CD4-positive, alpha-beta T cell treated with Interleukin-15 for 4 hours (primary cell): Measurements from ENCODE around the gene PIF1.
A peak's percentile ranks its signal among the peaks of the same experiment; 100 is the strongest.

Experiments used
- DNase-seq: peaks from one replicate; pipeline ENCODE4 v3.0.0-alpha.2; 2020; ENCODE audit warnings: low spot score

Gene PIF1

GRCh38 chr15:64825431-64826294, at the start of gene PIF1:
PIF1 (minus strand) TSS chr15:64825647; CDS start chr15:64824335, 1,312 bp downstream.
- DNase-seq: peak; percentile 95

DNA sequence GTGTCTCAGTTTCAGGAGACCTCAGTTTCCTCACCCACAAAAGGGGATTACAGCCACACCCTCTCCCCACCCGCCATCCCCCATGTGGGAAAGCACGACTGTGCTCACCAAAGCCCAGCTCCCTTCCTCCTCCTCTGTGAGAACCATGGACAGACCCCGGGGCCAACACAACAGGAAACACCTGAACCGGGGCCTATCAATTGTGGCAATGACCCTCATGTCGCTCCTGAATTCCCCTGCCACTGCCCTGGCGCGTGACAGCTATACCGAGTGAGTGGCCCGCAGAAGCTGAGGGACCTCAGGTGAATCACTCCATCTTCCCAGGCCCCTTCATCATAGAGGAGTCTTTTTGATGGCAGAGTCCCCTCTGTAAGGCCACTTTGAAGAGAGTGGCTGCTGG, 44.9 kb upstream of the PIF1 start:
- DNase-seq: no peak

DNA sequence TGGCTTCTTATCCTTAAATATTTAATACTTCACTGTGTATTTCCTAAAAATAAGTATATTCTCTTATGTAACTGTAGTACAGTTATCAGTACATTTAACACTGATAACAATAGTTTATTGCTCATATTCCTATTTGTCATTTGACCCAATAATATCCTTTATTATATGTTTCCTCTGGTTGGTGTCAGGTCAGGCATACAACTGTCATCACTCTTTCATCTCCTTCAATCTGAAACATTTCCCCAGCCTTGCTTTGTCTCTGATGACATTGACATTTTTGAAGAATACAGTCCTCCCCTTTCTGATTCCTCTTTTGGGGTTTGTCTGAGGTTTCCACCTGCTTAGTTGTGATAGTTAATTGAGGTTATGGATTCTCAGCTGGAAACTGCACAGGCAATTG, 44.1 kb upstream of the PIF1 start:
- no peak for DNase-seq

- DNase-seq: no peak
Observed at GRCh38 chr15:64865998-64866520, 40.6 kb upstream of the PIF1 start.

- no peak for DNase-seq
Observed at GRCh38 chr15:64865126-64865997, 39.9 kb upstream of the PIF1 start.

GRCh38 chr15:64864068-64864467, 38.6 kb upstream of the PIF1 start:
- no peak for DNase-seq

DNA sequence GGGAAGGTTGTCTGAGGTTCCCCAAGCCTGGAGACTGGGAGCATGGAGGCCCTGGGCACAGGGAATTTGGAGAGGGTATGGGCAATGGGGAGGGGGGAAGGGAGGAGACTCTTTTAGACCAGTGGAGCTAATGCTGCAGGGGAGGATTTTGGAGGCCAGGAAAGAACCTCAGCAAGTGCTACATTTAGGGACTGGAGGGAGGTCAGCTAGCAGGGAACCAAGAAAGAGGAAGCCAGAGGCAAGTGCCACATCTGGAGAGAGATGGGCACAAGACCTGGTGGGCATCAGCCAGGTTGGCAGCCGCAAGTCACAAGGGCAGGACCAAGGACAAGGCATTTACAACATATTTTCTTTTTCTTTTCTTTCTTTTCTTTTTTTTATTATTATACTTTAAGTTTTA, 37.0 kb upstream of the PIF1 start:
- DNase-seq: no peak

DNA sequence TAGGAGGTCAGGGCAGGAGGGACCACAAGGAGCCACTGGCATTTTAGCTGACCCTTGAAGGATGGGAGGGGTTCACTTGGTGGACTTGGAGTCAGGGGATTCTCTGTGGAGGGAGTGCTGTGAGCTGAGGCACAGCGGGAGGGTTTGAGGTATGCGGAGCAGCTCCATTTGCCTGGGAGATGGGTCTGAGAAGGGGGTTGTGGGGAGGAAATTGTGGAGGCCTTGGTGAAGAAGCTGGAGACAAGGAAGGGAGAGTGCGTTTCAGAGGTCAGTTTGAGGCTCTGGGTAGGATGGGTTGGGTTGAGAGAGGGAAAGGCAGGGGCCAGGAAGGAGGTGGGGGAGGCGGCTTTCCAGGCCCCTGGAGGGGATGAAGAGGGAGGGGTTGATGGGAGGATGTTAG, 36.5 kb upstream of the PIF1 start:
- no peak for DNase-seq

- DNase-seq: no peak
Observed at GRCh38 chr15:64861331-64861730, 35.9 kb upstream of the PIF1 start.

GRCh38 chr15:64859226-64859625, 33.8 kb upstream of the PIF1 start:
- no peak for DNase-seq

GRCh38 chr15:64858021-64858575, 32.7 kb upstream of the PIF1 start:
- no peak for DNase-seq

DNA sequence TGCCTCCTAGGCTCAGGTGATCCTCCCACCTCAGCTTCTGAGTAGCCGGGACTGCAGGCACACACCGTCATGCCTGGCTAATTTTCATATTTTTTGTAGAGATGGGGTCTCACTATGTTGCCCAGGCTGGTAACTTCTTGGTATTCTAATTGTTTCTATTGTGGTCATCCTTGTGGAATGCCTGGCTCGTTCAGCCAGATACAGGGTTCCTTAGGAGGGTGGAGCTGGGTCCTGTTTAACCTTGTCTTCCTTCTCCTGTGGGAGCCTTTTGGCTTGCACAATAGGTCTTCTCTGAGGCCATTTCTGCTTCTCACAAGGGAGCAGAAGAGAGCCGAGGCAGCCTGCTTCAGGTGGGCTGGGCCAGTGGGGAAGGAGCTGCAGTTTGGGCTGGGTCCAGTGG, 32.0 kb upstream of the PIF1 start:
- no peak for DNase-seq

DNA sequence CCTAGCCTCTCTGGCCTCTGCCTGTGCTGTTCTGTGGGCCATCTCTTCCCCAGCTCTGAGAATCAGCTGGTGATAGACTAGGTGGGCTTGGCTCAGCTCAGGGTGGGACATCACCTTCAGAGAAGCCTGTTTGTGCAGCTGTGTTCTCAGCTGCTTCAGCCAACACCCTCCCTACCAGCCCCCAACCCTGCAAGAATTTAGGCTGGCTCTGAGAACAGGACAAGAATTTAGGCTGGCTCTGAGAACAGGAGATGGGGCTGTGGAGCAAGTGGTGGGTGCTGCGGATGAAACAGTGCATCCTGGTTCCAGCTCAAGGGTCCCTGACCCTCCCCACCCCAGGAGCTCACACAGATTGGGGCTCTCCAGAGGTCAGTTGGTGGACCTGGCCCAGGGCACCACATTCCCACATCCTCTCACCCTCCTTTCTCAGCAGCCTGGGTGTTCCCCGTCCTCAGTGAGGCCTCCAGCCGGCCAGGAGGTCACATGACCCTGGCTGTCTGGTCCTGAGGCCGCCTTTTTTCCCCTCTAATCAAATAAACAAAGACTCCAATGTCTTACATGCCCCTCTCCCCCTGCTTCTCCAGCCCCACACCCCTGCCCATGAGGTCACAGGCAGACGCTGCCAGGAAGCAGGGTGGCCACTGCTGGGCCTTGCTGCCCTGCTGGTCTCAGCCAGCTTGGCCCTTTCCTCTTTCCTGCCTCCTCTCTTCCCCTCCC, 31.1 kb upstream of the PIF1 start:
- DNase-seq: no peak

- no peak for DNase-seq
Observed at GRCh38 chr15:64855205-64855975, 29.9 kb upstream of the PIF1 start.

DNA sequence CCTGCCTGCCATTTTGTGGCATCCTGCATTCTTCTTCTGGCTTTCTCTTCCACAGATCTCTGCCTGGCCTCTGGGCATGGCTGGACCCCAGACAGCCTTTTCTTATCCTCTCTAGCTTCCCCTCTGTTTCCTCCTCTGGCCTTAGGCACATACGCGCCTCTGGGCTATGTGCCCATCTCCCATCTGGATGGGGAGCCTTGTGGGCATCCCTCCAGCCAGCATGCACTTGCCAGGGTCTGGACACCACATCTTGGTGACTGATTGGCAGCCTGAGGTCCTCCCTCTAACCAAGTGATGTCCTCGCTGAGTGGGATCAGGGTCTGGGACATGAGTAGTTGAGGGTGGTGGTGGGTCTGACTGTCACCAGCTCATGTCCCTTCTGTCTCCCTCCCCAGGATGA, 29.1 kb upstream of the PIF1 start:
- DNase-seq: no peak

DNA sequence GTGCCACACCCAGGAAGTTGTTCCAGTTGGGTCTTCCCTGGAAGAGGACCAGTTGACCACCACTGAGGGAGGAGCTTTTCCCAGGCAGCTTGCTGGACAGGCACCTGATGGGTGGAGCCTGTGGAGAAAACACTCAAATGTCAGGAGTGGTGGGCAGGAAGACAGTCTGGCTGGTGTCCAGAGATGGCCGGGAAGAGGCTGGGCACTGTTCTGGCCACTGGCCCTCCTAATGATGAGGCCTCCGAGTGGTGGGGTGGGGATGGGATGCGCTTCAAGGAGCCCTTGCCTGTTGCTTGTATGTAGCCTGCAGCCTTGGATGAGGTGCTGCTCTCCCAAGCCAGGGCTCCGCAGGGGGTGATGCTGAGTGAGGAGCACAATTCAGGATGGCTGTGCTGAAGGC, 28.6 kb upstream of the PIF1 start:
- DNase-seq: no peak

DNA sequence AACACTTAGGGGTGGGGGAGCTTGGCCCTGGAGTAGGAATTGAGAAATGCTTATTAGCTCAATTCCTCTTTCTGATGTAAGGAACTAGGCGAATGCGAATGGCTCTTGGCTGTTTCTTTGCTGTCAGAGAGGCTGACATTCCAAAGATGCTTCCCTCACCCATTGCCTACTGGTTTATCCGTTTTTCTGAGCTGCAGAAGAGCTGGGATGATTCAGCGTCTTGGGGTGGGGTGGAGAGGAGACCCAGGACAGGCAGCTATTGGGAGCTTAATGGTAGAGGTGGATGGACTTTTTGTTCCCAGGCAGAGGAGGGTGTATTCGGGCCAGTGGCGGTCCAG, 26.0 kb upstream of the PIF1 start:
- no peak for DNase-seq

- no peak for DNase-seq
Observed at GRCh38 chr15:64850778-64851502, 25.5 kb upstream of the PIF1 start.

DNA sequence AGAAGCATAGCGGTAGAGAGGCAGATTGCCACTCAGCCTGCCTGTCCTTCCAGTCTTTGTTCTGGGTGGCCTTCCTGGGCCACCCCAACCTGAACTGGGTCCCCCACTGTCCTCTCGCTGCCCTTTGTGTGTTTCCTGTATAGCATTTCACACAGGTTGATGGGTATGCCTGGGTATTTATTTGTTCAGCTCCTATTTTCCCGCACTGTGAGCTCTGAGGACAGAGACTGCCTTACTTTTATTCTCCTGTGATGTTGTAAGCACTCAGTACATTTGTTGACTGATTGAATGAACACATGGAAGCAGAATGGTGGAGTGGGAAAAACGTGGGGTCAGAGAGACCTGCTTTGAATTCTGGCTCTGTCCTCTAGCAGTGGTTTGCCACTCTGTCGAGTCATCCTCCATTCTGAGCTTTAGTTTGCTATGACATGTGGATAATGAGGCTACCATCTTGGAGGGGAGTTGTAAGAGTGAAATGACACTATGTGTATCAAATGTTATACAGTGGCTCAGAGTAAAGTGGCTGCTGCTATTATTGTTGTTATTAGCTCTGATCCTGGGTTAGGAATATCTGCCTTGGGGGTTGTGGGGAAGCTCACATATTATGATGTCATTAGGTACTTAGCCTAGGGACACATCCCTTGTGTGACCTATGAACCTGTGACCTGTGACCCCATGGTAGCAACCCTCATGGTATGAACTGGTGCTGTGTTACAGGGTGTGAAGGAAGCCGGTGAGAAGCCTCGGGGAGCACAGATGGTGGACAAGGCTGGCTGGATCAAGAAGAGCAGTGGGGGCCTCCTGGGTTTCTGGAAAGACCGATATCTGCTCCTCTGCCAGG, 22.6 kb upstream of the PIF1 start:
- no peak for DNase-seq

DNA sequence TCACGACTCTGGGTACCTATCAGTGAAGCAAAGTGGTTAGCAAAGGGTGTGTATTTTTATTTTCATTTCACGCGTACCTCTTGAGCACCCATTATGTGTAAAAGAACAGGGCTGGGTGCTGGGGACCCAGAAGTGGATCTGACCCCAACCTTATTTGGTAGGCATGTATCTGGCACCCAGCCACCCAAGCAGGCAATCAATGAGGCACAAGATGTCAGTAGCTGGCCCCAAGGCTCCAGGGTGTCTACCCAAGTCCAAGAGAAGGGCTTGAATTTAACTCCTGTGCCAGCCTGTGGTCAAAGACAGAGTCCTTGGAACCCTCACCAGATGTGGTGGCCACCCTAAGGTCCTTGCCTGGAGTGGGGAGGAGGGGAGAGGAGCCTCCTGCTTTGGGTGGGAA, 22.0 kb upstream of the PIF1 start:
- DNase-seq: no peak
